WERI-Rb-1 (cell line): ENCODE measurements around the gene TTBK1.

ENCODE experiments used
- DNase-seq: peaks from one replicate; pipeline ENCODE4 v3.0.0-alpha.2; 2020
- H3K27ac ChIP-seq: fragments of 250-450 bp; sonication (Bioruptor Pico); 2 replicates; pipeline ENCODE4 v1.5.1; 2020; ENCODE audit warnings: mild to moderate bottlenecking, moderate library complexity
- H3K27me3 ChIP-seq: fragments of 250-450 bp; sonication (Bioruptor Pico); 2 replicates; pipeline ENCODE4 v1.5.1; 2021; ENCODE audit warnings: mild to moderate bottlenecking, low read depth, moderate library complexity; ENCODE audit not compliant: insufficient read depth, severe bottlenecking
- H3K36me3 ChIP-seq: fragments of 250-450 bp; sonication (Bioruptor Pico); 2 replicates; pipeline ENCODE4 v1.5.1; 2020; ENCODE audit warnings: mild to moderate bottlenecking, moderate library complexity
- H3K4me3 ChIP-seq: 2 replicates; pipeline ENCODE4 v1.5.1; 2011; ENCODE audit warnings: low read depth, mild to moderate bottlenecking, control low read depth, low read length
- H3K9me3 ChIP-seq: fragments of 250-450 bp; sonication (Bioruptor Pico); 2 replicates; pipeline ENCODE4 v1.5.1; 2021; ENCODE audit warnings: mild to moderate bottlenecking, moderate library complexity; ENCODE audit not compliant: severe bottlenecking
- CTCF ChIP-seq: IDR thresholded peaks from 2 replicates; pipeline ENCODE4 v1.5.1; 2011; ENCODE audit warnings: low read depth, mild to moderate bottlenecking, control low read depth, inconsistent platforms, low read length

Gene TTBK1

GRCh38 chr6:43257367-43258145 lies 14.3 kb downstream of the TTBK1 start:
- no peak for TF ChIP-seq CTCF
- Histone ChIP-seq H3K27me3 (no peaks in the 10 kb centered on the region), H3K36me3 (no peaks in the 10 kb centered on the region), H3K27ac (no peak overlapping the region), H3K4me3 (no peak overlapping the region), H3K9me3 (no peaks in the 10 kb centered on the region)
- no peak for DNase-seq

GRCh38 chr6:43258180-43258579 lies 14.9 kb downstream of the TTBK1 start:
- Histone ChIP-seq H3K4me3 (no peak overlapping the region), H3K9me3 (no peaks in the 10 kb centered on the region), H3K27ac (no peak overlapping the region), H3K27me3 (no peaks in the 10 kb centered on the region), H3K36me3 (no peaks in the 10 kb centered on the region)
- DNase-seq: no peak
- TF ChIP-seq CTCF: no peak

- DNase-seq: peak; percentile 10
- no peaks in the 10 kb centered on the region for H3K9me3 ChIP-seq
- no peak for TF ChIP-seq CTCF
- no peaks in the 10 kb centered on the region for H3K27me3 ChIP-seq
- H3K36me3 ChIP-seq: no peaks in the 10 kb centered on the region
- H3K27ac ChIP-seq: no peak overlapping the region
- no peak overlapping the region for H3K4me3 ChIP-seq
Observed at GRCh38 chr6:43258807-43259686, 15.8 kb downstream of the TTBK1 start.

GRCh38 chr6:43260791-43261190 lies 17.5 kb downstream of the TTBK1 start:
- H3K36me3 ChIP-seq: no peaks in the 10 kb centered on the region
- no peaks in the 10 kb centered on the region for H3K9me3 ChIP-seq
- H3K4me3 ChIP-seq: no peak overlapping the region
- no peaks in the 10 kb centered on the region for H3K27me3 ChIP-seq
- DNase-seq: no peak
- TF ChIP-seq CTCF: no peak
- H3K27ac ChIP-seq: no peak overlapping the region

GRCh38 chr6:43261198-43261597 lies 17.9 kb downstream of the TTBK1 start:
- H3K27ac ChIP-seq: no peak overlapping the region
- H3K36me3 ChIP-seq: no peaks in the 10 kb centered on the region
- no peaks in the 10 kb centered on the region for H3K9me3 ChIP-seq
- H3K4me3 ChIP-seq: no peak overlapping the region
- H3K27me3 ChIP-seq: no peaks in the 10 kb centered on the region
- no peak for DNase-seq
- TF ChIP-seq CTCF: no peak
